ENCODE measurements around the gene C2orf42.
"Not testable (repeated sequence)": the region's sequence is repeated elsewhere in the genome, so short reads cannot be mapped to it uniquely, and the experiment has no call there.

C2orf42 gene

GRCh38 chr2:70169654-70170245, 21.1 kb downstream of the C2orf42 start:
- DNase-seq (ENCODE audit: low read depth) = not testable (repeated sequence)

GRCh38 chr2:70161069-70161534, 29.7 kb downstream of the C2orf42 start:
- DNase-seq (ENCODE audit: low read depth) = no peak

GRCh38 chr2:70160545-70160944, 30.3 kb downstream of the C2orf42 start:
- no peak for DNase-seq (ENCODE audit: low read depth)

GRCh38 chr2:70149130-70149686, 41.6 kb downstream of the C2orf42 start:
- not testable (repeated sequence) for DNase-seq (ENCODE audit: low read depth)

GRCh38 chr2:70148211-70148760, 42.5 kb downstream of the C2orf42 start:
- not testable (repeated sequence) for DNase-seq (ENCODE audit: low read depth)

- no peak for DNase-seq (ENCODE audit: low read depth)
Observed at GRCh38 chr2:70145851-70146739, 44.7 kb downstream of the C2orf42 start.

- DNase-seq (ENCODE audit: low read depth) = no peak
Observed at GRCh38 chr2:70145144-70145490, 45.7 kb downstream of the C2orf42 start.

GRCh38 chr2:70144443-70145143, 46.2 kb downstream of the C2orf42 start:
- DNase-seq (ENCODE audit: low read depth) = no peak

GRCh38 chr2:70143314-70144150, 47.3 kb downstream of the C2orf42 start:
- DNase-seq (ENCODE audit: low read depth) = peak; percentile 45

- DNase-seq (ENCODE audit: low read depth) = peak; percentile 99
Observed at GRCh38 chr2:70142590-70143313, 48.1 kb downstream of the C2orf42 start.

- DNase-seq (ENCODE audit: low read depth) = no peak
Observed at GRCh38 chr2:70141902-70142589, 48.8 kb downstream of the C2orf42 start.

- DNase-seq (ENCODE audit: low read depth) = peak; percentile 14
Observed at GRCh38 chr2:70141212-70141901, 49.5 kb downstream of the C2orf42 start.

GRCh38 chr2:70140791-70141211, 50.0 kb downstream of the C2orf42 start:
- no peak for DNase-seq (ENCODE audit: low read depth)

GRCh38 chr2:70134323-70134983, 56.4 kb downstream of the C2orf42 start:
- DNase-seq (ENCODE audit: low read depth) = not testable (repeated sequence)

- no peak for DNase-seq (ENCODE audit: low read depth)
Observed at GRCh38 chr2:70133491-70134322, 57.1 kb downstream of the C2orf42 start.

- no peak for DNase-seq (ENCODE audit: low read depth)
Observed at GRCh38 chr2:70133127-70133452, 57.7 kb downstream of the C2orf42 start.

GRCh38 chr2:70132244-70133126, 58.3 kb downstream of the C2orf42 start:
- peak; percentile 68 for DNase-seq (ENCODE audit: low read depth)

Measured in fibroblast of gingiva (primary cell).